ENCODE results near the gene PDXDC1. TPM values are rescaled to one million over a fixed set of nuclear protein-coding genes. Genes with fewer than 3 reads are reported as not detected.
"Not testable (repeated sequence)": the region's sequence is repeated elsewhere in the genome, so short reads cannot be mapped to it uniquely, and the experiment has no call there.

PDXDC1 gene
- total RNA-seq, 1 donor from 2014 or later: 36.0 TPM

DNA sequence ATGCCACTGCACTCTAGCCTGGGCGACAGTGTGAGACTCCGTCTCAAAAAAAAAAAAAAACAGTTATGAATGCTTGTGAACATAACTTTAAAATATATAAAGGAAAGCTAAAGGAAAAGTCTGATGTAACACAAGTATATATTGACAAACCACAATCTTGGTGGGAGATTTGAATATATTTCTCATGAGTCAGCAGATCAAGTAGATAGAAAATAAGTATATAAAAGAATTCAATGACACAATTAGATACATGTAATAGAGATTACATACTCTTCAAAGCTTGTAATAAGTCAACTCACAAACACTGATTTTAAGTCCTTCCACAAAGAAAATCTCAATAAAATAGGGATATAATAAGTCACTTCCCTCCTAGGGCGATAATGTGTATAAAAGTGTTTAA is 40.8 kb downstream of the PDXDC1 start:
- not testable (repeated sequence) for H3K9me3 ChIP-seq (ENCODE audit: control insufficient read depth in 3 of 3, low read length in 3 of 3); H3K9ac ChIP-seq (ENCODE audit: low read depth in 1 of 3, low read length in 3 of 3); H3K27me3 ChIP-seq (ENCODE audit: control insufficient read depth in 3 of 3, insufficient read depth in 3 of 3, low read length in 3 of 3); H3K4me3 ChIP-seq (ENCODE audit: low read length in 3 of 3)
- Histone ChIP-seq H3K36me3 (ENCODE audit: control insufficient read depth in 3 of 3, insufficient read depth in 3 of 3, low read length in 3 of 3) (peaks cover 4 to 15% (median 14%) of the 10 kb centered on the region in 3 donors), H3K27ac (ENCODE audit: low read depth, low read length) (peak overlapping the region; percentile 87), H3K4me1 (ENCODE audit: control insufficient read depth in 3 of 3, insufficient read depth in 3 of 3, low read length in 3 of 3) (peaks cover 17 to 25% (median 22%) of the 10 kb centered on the region in 3 donors)

DNA sequence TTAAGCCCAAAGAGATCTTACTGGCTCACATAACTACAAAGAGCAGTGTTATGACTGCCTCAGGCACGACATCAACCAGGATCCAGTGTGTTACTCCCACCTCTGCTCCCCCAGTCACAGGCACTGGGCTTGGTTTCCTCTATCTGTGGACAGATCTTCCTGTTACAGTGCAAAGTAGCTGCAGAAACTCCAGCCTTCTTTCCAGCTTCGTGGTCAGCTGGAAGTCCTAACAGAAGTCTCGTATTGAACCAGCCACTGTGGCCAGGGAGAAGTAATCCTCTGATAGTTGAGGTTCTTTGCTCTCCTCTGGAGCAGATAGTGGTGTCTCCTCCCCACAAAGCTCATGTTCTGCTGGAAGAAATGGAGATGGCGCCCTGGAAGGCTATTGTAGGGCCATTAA is 41.5 kb downstream of the PDXDC1 start:
- Histone ChIP-seq H3K4me1 (ENCODE audit: control insufficient read depth in 3 of 3, insufficient read depth in 3 of 3, low read length in 3 of 3) (peaks cover 18 to 31% (median 23%) of the 10 kb centered on the region in 3 donors), H3K27ac (ENCODE audit: low read depth, low read length) (peak overlapping the region; percentile 87), H3K9ac (ENCODE audit: low read depth in 1 of 3, low read length in 3 of 3) (peak overlapping the region in 1 of 3 donors; percentile 1), H3K36me3 (ENCODE audit: control insufficient read depth in 3 of 3, insufficient read depth in 3 of 3, low read length in 3 of 3) (peaks cover 4 to 15% (median 12%) of the 10 kb centered on the region in 3 donors)
- H3K4me3 ChIP-seq (ENCODE audit: low read length in 3 of 3); H3K9me3 ChIP-seq (ENCODE audit: control insufficient read depth in 3 of 3, low read length in 3 of 3); H3K27me3 ChIP-seq (ENCODE audit: control insufficient read depth in 3 of 3, insufficient read depth in 3 of 3, low read length in 3 of 3): not testable (repeated sequence)

GRCh38 chr16:15016951-15017580 is 42.2 kb downstream of the PDXDC1 start:
- peak overlapping the region in 1 of 3 donors; percentile 1 for H3K9ac ChIP-seq (ENCODE audit: low read depth in 1 of 3, low read length in 3 of 3)

GRCh38 chr16:15021429-15021828 is 46.6 kb downstream of the PDXDC1 start:
- peaks cover 10 to 22% (median 18%) of the 10 kb centered on the region in 3 donors for H3K36me3 ChIP-seq (ENCODE audit: control insufficient read depth in 3 of 3, insufficient read depth in 3 of 3, low read length in 3 of 3)
- H3K9ac ChIP-seq (ENCODE audit: low read depth in 1 of 3, low read length in 3 of 3); H3K27me3 ChIP-seq (ENCODE audit: control insufficient read depth in 3 of 3, insufficient read depth in 3 of 3, low read length in 3 of 3); H3K4me3 ChIP-seq (ENCODE audit: low read length in 3 of 3); H3K27ac ChIP-seq (ENCODE audit: low read depth, low read length); H3K9me3 ChIP-seq (ENCODE audit: control insufficient read depth in 3 of 3, low read length in 3 of 3): not testable (repeated sequence)
- H3K4me1 ChIP-seq (ENCODE audit: control insufficient read depth in 3 of 3, insufficient read depth in 3 of 3, low read length in 3 of 3): peaks cover 17 to 24% (median 18%) of the 10 kb centered on the region in 3 donors

More at GRCh38 chr16:15016951-15017580, 42.2 kb downstream of the PDXDC1 start:
- H3K27ac ChIP-seq (ENCODE audit: low read depth, low read length): peak overlapping the region; percentile 87
- H3K4me1 ChIP-seq (ENCODE audit: control insufficient read depth in 3 of 3, insufficient read depth in 3 of 3, low read length in 3 of 3): peaks cover 22 to 36% (median 27%) of the 10 kb centered on the region in 3 donors
- not testable (repeated sequence) for H3K27me3 ChIP-seq (ENCODE audit: control insufficient read depth in 3 of 3, insufficient read depth in 3 of 3, low read length in 3 of 3); H3K4me3 ChIP-seq (ENCODE audit: low read length in 3 of 3); H3K9me3 ChIP-seq (ENCODE audit: control insufficient read depth in 3 of 3, low read length in 3 of 3)
- peaks cover 4 to 18% (median 14%) of the 10 kb centered on the region in 3 donors for H3K36me3 ChIP-seq (ENCODE audit: control insufficient read depth in 3 of 3, insufficient read depth in 3 of 3, low read length in 3 of 3)

DNA sequence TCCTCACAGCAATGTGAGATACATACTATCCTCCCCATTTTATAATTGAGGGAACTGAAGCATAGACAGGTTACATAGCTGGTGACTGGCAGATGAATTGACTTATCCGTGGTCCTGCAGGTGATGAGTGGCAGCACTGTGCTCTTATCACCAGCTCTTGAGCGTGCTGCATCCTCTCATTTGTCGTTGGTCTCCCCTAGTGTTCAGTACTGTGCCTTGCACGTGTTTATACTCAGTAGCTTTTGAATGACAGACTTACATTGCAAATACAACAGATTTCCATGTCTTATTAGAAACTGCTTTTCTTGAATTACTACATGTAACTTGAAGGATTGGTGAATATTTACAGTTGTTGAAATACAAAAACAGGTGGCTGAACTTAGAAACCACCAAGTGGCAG is 47.4 kb downstream of the PDXDC1 start:
- Histone ChIP-seq H3K4me1 (ENCODE audit: control insufficient read depth in 3 of 3, insufficient read depth in 3 of 3, low read length in 3 of 3) (peaks cover 13 to 18% (median 18%) of the 10 kb centered on the region in 3 donors), H3K36me3 (ENCODE audit: control insufficient read depth in 3 of 3, insufficient read depth in 3 of 3, low read length in 3 of 3) (peaks cover 13 to 22% (median 18%) of the 10 kb centered on the region in 3 donors)
- H3K9me3 ChIP-seq (ENCODE audit: control insufficient read depth in 3 of 3, low read length in 3 of 3); H3K4me3 ChIP-seq (ENCODE audit: low read length in 3 of 3); H3K9ac ChIP-seq (ENCODE audit: low read depth in 1 of 3, low read length in 3 of 3); H3K27me3 ChIP-seq (ENCODE audit: control insufficient read depth in 3 of 3, insufficient read depth in 3 of 3, low read length in 3 of 3); H3K27ac ChIP-seq (ENCODE audit: low read depth, low read length): not testable (repeated sequence)

- H3K36me3 ChIP-seq (ENCODE audit: control insufficient read depth in 3 of 3, insufficient read depth in 3 of 3, low read length in 3 of 3): peaks cover 14 to 20% (median 16%) of the 10 kb centered on the region in 3 donors
- H3K27ac ChIP-seq (ENCODE audit: low read depth, low read length): peak overlapping the region; percentile 29
- H3K4me1 ChIP-seq (ENCODE audit: control insufficient read depth in 3 of 3, insufficient read depth in 3 of 3, low read length in 3 of 3): peaks cover 17 to 31% (median 26%) of the 10 kb centered on the region in 3 donors
- not testable (repeated sequence) for H3K4me3 ChIP-seq (ENCODE audit: low read length in 3 of 3); H3K9me3 ChIP-seq (ENCODE audit: control insufficient read depth in 3 of 3, low read length in 3 of 3); H3K27me3 ChIP-seq (ENCODE audit: control insufficient read depth in 3 of 3, insufficient read depth in 3 of 3, low read length in 3 of 3); H3K9ac ChIP-seq (ENCODE audit: low read depth in 1 of 3, low read length in 3 of 3)
Measured at GRCh38 chr16:15023381-15024077, 48.7 kb downstream of the PDXDC1 start.

DNA sequence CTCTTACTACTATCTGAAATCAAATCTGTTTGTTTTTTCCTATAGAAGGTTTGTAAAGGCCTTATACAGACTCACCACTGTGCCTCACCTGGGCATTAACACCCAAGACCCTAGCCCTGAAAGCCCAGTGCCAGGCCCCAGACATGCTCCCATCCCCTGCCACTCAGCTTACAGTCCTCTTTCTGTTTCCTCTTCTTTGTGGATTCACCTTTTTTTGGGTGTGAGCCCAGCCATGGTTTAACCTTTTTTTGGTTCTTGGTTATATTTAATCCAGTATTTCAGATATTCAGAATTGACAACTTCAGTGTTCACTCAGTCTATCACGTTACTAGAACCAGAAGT is 50.0 kb downstream of the PDXDC1 start:
- Histone ChIP-seq H3K4me1 (ENCODE audit: control insufficient read depth in 3 of 3, insufficient read depth in 3 of 3, low read length in 3 of 3) (peaks cover 23 to 40% (median 33%) of the 10 kb centered on the region in 3 donors), H3K36me3 (ENCODE audit: control insufficient read depth in 3 of 3, insufficient read depth in 3 of 3, low read length in 3 of 3) (peaks cover 15 to 21% (median 20%) of the 10 kb centered on the region in 3 donors), H3K27ac (ENCODE audit: low read depth, low read length) (peak overlapping the region; percentile 13)
- not testable (repeated sequence) for H3K27me3 ChIP-seq (ENCODE audit: control insufficient read depth in 3 of 3, insufficient read depth in 3 of 3, low read length in 3 of 3); H3K4me3 ChIP-seq (ENCODE audit: low read length in 3 of 3); H3K9ac ChIP-seq (ENCODE audit: low read depth in 1 of 3, low read length in 3 of 3); H3K9me3 ChIP-seq (ENCODE audit: control insufficient read depth in 3 of 3, low read length in 3 of 3)

DNA sequence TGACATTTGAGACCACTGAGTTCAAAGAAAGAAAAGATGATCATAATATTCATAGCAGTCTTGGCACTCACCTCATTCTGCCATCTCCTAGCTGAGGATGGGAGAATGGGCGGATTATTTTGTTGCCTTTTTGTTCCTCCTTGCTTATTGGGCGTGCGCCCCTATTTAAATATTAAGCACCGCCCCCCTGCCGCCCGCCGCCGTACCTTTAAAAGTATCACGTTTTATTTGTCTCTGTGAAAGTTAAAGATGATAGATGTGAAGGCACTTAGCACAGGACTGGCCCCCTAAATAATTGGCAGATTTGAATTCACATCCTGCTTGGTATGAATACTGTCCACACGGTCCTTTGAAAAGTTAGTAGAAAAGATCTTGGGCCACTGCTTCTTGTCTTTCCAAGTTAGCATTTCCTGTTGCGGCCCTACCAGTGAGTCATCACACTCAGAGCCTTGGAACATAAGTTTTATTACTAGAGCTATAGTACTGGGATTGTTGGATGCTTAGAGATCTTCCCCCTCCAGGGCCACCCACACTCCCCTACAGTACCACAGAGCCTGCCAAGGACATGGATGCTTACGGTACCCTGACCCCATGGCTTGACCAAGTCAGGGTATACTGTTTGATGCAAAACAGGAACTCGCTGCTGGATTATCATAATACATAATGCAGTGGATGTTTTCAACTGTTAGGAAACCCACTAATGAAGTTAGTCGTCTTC is 50.6 kb downstream of the PDXDC1 start:
- peak overlapping the region; percentile 13 for H3K27ac ChIP-seq (ENCODE audit: low read depth, low read length)
- not testable (repeated sequence) for H3K27me3 ChIP-seq (ENCODE audit: control insufficient read depth in 3 of 3, insufficient read depth in 3 of 3, low read length in 3 of 3); H3K9ac ChIP-seq (ENCODE audit: low read depth in 1 of 3, low read length in 3 of 3); H3K4me3 ChIP-seq (ENCODE audit: low read length in 3 of 3); H3K9me3 ChIP-seq (ENCODE audit: control insufficient read depth in 3 of 3, low read length in 3 of 3)
- H3K4me1 ChIP-seq (ENCODE audit: control insufficient read depth in 3 of 3, insufficient read depth in 3 of 3, low read length in 3 of 3): peaks cover 24 to 40% (median 34%) of the 10 kb centered on the region in 3 donors
- peaks cover 15 to 21% (median 20%) of the 10 kb centered on the region in 3 donors for H3K36me3 ChIP-seq (ENCODE audit: control insufficient read depth in 3 of 3, insufficient read depth in 3 of 3, low read length in 3 of 3)

GRCh38 chr16:15027051-15027450 is 52.2 kb downstream of the PDXDC1 start:
- H3K36me3 ChIP-seq (ENCODE audit: control insufficient read depth in 3 of 3, insufficient read depth in 3 of 3, low read length in 3 of 3): peaks cover 20 to 33% (median 28%) of the 10 kb centered on the region in 3 donors
- H3K9ac ChIP-seq (ENCODE audit: low read depth in 1 of 3, low read length in 3 of 3); H3K4me3 ChIP-seq (ENCODE audit: low read length in 3 of 3): not testable (repeated sequence)

More at GRCh38 chr16:15027051-15027450, 52.2 kb downstream of the PDXDC1 start:
- not testable (repeated sequence) for H3K27me3 ChIP-seq (ENCODE audit: control insufficient read depth in 3 of 3, insufficient read depth in 3 of 3, low read length in 3 of 3); H3K27ac ChIP-seq (ENCODE audit: low read depth, low read length); H3K9me3 ChIP-seq (ENCODE audit: control insufficient read depth in 3 of 3, low read length in 3 of 3)
- H3K4me1 ChIP-seq (ENCODE audit: control insufficient read depth in 3 of 3, insufficient read depth in 3 of 3, low read length in 3 of 3): peaks cover 19 to 35% (median 23%) of the 10 kb centered on the region in 3 donors

Data from skeletal muscle tissue (tissue), 4 donors.